ENCODE data around the gene SPOPL.

DNA sequence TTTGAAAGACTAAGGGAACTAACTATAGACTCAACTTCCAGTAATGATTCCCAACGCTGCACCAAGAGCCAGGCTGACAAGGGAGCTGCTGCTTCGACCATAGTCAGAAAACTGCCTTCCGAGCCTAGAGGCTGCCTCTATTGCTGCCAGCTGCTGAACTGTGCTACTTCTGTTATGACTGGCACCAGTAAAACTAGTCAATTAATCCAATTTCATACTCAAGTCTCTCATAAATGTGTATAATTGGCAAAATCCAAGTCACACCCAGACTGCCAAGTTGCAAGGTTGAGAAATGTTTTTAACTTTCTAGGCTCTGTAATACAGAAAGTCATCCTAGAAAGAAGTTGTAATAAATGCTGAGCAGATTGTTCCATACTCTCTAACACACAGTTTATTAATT, 117.4 kb downstream of the SPOPL start:
- TF ChIP-seq, protein P1, sequence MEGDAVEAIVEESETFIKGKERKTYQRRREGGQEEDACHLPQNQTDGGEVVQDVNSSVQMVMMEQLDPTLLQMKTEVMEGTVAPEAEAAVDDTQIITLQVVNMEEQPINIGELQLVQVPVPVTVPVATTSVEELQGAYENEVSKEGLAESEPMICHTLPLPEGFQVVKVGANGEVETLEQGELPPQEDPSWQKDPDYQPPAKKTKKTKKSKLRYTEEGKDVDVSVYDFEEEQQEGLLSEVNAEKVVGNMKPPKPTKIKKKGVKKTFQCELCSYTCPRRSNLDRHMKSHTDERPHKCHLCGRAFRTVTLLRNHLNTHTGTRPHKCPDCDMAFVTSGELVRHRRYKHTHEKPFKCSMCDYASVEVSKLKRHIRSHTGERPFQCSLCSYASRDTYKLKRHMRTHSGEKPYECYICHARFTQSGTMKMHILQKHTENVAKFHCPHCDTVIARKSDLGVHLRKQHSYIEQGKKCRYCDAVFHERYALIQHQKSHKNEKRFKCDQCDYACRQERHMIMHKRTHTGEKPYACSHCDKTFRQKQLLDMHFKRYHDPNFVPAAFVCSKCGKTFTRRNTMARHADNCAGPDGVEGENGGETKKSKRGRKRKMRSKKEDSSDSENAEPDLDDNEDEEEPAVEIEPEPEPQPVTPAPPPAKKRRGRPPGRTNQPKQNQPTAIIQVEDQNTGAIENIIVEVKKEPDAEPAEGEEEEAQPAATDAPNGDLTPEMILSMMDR (IDR thresholded peaks at IDR 0.05; ENCODE audit: poor library complexity, severe bottlenecking), result no peak
- no peak for TF ChIP-seq POLR2AphosphoS5 (IDR thresholded peaks at IDR 0.05)
